GM12801 (cell line): ENCODE data around the gene TRIM63.

Experiments used
- TF ChIP-seq, protein P1 (sequence below): IDR thresholded peaks from one replicate; pipeline ENCODE4 v1.5.1; 2011; ENCODE audit warnings: control low read depth; ENCODE audit not compliant: insufficient read length; ENCODE audit errors: extremely low read depth

Gene TRIM63

DNA sequence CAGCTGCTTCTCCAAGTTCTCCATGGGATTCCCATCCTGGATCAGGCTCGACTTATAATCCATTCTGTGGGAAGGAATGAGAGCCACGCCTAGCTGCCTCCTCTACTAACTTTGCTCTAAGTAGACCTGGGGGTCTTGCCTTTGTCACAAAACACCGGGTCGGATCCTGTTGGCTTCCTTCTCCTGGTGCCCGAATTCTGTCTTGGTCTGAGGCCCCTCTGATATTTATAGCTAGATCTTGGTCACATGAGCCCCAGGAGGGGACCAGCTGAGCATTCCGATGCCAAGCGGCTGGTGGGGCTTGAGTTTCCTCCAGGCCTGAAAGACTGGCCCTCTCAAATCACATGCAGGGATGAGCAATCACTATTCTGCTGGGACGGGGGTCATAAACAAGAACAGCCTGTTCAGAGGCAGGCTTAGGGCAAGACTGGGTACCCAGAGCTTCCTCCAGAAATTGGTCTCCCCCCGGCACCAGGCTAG, at the start of gene TRIM63:
Gene TRIM63, minus strand, starts transcription at position 199 of the 480 bp plus-strand sequence. Its CDS starts 136 bp downstream, at position 63.
- TF ChIP-seq, protein P1, sequence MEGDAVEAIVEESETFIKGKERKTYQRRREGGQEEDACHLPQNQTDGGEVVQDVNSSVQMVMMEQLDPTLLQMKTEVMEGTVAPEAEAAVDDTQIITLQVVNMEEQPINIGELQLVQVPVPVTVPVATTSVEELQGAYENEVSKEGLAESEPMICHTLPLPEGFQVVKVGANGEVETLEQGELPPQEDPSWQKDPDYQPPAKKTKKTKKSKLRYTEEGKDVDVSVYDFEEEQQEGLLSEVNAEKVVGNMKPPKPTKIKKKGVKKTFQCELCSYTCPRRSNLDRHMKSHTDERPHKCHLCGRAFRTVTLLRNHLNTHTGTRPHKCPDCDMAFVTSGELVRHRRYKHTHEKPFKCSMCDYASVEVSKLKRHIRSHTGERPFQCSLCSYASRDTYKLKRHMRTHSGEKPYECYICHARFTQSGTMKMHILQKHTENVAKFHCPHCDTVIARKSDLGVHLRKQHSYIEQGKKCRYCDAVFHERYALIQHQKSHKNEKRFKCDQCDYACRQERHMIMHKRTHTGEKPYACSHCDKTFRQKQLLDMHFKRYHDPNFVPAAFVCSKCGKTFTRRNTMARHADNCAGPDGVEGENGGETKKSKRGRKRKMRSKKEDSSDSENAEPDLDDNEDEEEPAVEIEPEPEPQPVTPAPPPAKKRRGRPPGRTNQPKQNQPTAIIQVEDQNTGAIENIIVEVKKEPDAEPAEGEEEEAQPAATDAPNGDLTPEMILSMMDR, result no peak

DNA sequence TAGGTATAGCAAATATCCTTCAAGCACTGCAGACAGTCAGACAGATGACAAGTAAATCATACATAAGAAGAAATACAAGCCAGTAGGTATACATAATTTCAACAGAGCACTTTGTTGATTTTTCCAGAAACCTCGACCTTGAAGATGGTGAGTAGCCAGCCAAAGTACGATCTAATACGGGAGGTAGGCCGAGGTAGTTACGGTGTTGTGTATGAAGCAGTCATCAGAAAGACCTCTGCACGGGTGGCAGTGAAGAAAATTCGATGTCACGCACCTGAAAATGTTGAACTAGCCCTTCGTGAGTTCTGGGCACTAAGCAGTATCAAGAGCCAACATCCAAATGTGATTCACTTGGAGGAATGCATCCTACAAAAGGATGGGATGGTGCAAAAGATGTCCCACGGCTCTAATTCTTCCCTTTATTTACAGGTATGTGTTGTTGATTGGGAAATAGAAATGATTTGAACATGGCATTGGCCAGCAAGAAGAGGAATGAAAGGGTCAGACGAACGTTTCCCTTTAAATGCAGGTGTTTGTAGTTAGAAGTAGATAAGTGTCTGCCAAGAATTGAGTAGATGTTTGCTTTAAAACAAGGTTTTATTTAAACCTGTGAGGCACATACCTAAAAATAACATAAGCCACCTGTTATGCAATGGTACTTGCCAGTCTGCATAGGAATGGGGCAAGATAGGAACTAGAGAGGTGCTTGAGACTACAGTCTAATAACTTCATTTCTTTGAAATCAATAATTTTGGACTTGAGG, 46.9 kb upstream of the TRIM63 start:
- TF ChIP-seq, protein P1, result no peak

DNA sequence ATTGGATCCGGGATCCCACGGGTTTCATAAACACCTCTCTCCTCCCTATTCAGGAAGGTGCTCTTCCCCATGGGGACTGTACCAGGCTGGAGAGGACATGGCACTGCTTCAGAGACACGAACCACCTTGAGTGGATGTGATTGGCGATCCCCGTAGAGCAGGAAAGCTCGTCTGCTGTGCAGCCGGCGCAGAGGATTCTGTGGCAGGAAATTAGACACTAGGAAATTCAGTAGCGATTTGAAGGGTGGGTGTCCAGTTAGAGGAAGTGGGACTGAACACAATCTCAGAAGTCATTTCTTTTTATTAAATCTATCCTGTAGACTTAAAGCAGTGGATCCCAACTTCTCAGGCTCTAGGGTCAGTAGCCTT, 45.0 kb upstream of the TRIM63 start:
- TF ChIP-seq, protein P1, result no peak

DNA sequence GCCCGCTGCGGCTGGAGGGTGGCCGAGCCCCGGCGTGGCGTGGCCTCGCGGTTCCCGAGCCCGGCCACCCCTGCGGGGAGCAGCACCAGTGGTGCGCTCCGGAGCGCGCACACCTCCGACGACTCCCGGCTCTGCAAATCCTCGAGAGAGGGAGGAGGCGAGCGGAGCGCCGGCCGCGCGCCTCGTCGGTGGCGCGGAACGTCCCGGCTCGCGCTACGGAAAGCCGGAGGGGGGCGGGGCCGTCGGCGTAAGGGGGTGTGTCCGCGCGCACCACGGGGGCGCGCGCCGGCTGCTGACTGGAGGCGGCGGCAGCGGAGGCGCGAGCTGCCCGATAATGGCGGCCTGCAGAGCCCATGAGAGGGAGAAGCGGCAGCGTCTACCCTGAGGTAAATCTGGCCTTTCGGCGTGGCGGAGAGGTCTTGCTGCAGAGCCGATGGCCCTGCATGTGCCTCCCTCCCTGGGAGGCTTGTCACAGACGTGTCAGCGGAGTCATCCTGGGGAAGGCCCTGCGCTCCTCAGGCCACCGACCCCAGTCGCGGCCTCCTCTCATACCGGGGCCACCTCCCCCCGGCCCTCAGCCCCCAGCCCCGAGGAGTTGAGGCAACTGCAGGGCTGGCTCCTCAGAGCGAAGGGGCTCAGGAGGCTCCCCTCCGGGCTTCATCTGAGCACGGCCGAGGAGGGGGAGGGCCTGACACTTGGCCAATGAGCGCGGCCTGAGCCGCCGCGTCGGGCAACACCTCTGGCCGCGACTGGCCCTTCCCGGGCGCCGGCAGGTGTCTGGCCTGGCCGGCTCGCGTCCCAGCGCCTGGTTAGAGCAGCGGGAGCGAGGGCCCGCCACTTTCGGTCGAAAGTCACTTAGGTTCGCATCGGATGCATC, 44.3 kb upstream of the TRIM63 start, which contains the start of gene PDIK1L:
Gene PDIK1L, plus strand, starts transcription at position 295 of the 877 bp plus-strand sequence. CDS start 2,485 bp downstream, outside the sequence.
- TF ChIP-seq, protein P1, result no peak

DNA sequence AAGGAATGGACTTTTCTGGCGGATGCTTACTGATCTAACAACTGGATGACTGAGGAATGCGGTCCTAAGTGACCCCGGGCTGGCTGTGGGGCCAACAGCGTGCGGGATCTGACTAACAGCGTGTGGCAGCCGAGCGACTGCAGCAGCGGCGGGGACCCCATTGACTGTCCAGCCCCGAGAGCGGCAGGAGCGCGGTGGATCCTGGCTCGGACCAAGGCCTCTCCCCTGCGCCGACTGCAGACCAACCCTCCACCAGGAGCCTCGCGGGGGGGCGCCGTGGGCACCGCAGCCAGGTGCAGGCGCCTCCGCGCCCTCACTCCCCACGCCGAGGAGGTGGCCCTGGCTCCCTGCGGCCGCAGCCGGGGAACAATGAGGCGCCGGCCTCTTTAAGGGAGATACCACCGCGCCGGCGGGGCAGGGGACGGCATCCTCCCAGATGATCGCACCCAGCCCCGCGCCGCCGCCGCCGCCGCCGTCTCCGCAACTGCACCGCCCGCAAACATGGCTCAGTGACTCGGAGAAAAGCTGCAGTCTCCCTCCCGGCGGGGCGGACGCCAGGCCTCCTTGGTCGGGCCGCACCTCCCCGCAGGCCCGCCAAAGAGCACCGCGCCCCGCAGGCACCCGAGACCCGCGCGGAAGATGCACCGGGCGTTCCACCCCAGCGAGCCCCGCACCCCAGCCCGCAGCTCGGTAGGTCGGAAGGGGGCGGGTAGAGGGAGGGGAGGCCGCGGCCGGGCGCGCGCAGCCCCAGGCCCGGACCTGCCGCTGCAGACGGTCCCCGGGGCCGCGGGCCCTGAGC, 43.5 kb upstream of the TRIM63 start:
- TF ChIP-seq, protein P1, result no peak

DNA sequence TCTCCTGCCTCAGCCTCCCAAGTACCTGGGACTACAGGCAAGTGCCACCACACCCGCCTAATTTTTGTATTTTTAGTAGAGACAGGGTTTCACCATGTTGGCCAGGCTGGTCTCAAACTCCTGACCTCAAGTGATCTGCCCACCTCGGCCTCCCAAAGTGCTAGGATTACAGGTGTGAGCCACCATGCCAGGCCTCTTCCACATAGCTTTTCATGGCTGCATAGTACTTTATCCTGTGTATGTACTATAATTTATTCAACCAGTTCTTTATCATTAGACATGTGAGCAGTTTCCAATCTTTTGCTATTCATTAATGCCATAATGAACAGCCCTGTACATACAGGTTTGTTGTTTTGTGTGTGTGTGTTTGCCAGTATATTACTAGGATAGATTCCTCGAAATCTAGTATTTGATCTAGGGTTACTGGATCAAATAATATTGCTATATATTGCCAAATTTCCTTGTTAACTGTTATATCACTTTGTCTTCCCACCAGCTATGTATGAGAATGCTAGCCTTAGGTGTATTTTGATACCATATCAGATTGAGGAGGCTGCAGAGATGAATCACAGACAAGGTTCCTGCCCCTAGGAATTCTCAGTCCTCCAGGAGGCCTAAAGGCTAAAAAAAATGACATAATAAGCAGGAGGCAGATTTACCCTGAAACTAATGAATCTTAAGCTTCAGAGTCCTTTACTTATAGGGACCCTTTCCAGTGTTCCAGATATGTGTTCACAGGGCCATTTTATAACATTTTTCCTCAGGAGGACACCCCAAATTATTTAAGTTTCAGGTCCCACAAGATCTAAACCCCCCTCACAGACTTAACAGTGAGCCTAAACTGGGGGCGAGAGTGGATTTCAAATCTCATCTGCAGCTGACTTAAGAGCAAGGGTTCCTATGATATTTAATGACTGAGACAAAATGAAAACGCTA, 42.1 kb upstream of the TRIM63 start:
- TF ChIP-seq, protein P1, result no peak
